Tibial artery (tissue), 4 donors: ENCODE data around the gene DTNA.

Experiments
- DNase-seq, 2 donors: peaks; one replicate each; pipeline ENCODE4 v3.0.0-alpha.2; 2019
- H3K27ac ChIP-seq, 2 donors: fragments of 200-600 bp; sonication (generic) in 1 of 2; 1 replicate in 1 of 2; 2 replicates in 1 of 2; pipeline ENCODE4 v1.5.1; 2018 to 2019; ENCODE audit warnings: mild to moderate bottlenecking in 1 of 2
- H3K27me3 ChIP-seq, 2 donors: fragments of 200-600 bp; sonication (generic) in 1 of 2; one replicate each; pipeline versions ENCODE4 v1.5.1 to v1.6.0; 2016 to 2019
- H3K36me3 ChIP-seq, 3 donors: fragments of 200-600 bp; sonication (generic) in 2 of 3; one replicate each; pipeline ENCODE4 v1.5.1; 2016 to 2019; ENCODE audit warnings: mild to moderate bottlenecking in 2 of 3
- H3K4me1 ChIP-seq, 4 donors: fragments of 200-600 bp; sonication (generic) in 2 of 4; 1 replicate in 3 of 4; 2 replicates in 1 of 4; pipeline ENCODE4 v1.5.1; 2016 to 2019
- H3K4me3 ChIP-seq, 2 donors: fragments of 200-600 bp; sonication (generic) in 1 of 2; 1 replicate in 1 of 2; 2 replicates in 1 of 2; pipeline ENCODE4 v1.5.1; 2018 to 2019; ENCODE audit warnings: mild to moderate bottlenecking in 2 of 2
- H3K9me3 ChIP-seq, 3 donors: fragments of 200-600 bp; sonication (generic) in 1 of 3; one replicate each; pipeline ENCODE4 v1.5.1; 2016 to 2019
- intact Hi-C: fragments of 100-400 bp; cut with DNase I; formaldehyde crosslinking; loops from one replicate; pipeline ENCODE4 v1.15.0; 2023; ENCODE audit warnings: low total_unique reads
- TF ChIP-seq, protein P1 (sequence below), 2 experiments: fragments of 200-600 bp in 1 of 2; fragments of 450-650 bp in 1 of 2; IDR thresholded peaks; one replicate each; pipeline ENCODE4 v1.5.1; 2017 to 2019; ENCODE audit warnings: antibody characterized with exemption in 2 of 2, mild to moderate bottlenecking in 1 of 2, moderate library complexity in 1 of 2

The DTNA gene

DNA sequence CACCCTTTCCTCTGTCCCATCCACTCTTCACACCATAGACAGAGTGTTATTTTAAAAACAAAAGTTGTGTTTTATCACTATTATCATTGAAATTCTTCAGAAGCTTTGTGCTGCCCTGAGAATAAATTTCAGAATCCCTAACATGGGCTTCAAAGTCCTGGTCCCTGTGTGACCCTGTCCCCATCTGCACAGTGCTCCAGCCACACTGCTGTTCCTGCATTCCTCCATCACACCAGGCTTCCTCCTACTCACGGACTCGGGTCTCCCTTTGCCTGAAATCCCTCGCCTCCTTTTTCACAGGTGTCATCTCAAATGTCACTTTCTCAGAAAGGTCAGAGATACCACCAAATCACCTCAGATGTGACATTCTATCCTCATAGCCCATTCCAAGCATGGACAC lies 8.2 kb upstream of the DTNA start:
- H3K4me3 ChIP-seq = no peak overlapping the region
- intact Hi-C loops = no loop called here
- H3K9me3 ChIP-seq = no peaks in the 10 kb centered on the region
- no peaks in the 10 kb centered on the region for H3K27me3 ChIP-seq
- peaks cover 0 to 7% (median 0%) of the 10 kb centered on the region in 3 donors for H3K36me3 ChIP-seq
- H3K27ac ChIP-seq = no peak overlapping the region
- no peak for DNase-seq
- TF ChIP-seq, protein P1, sequence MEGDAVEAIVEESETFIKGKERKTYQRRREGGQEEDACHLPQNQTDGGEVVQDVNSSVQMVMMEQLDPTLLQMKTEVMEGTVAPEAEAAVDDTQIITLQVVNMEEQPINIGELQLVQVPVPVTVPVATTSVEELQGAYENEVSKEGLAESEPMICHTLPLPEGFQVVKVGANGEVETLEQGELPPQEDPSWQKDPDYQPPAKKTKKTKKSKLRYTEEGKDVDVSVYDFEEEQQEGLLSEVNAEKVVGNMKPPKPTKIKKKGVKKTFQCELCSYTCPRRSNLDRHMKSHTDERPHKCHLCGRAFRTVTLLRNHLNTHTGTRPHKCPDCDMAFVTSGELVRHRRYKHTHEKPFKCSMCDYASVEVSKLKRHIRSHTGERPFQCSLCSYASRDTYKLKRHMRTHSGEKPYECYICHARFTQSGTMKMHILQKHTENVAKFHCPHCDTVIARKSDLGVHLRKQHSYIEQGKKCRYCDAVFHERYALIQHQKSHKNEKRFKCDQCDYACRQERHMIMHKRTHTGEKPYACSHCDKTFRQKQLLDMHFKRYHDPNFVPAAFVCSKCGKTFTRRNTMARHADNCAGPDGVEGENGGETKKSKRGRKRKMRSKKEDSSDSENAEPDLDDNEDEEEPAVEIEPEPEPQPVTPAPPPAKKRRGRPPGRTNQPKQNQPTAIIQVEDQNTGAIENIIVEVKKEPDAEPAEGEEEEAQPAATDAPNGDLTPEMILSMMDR (IDR thresholded peaks at IDR 0.05) = no peak
- peaks cover 0 to 13% (median 2%) of the 10 kb centered on the region in 4 donors for H3K4me1 ChIP-seq

DNA sequence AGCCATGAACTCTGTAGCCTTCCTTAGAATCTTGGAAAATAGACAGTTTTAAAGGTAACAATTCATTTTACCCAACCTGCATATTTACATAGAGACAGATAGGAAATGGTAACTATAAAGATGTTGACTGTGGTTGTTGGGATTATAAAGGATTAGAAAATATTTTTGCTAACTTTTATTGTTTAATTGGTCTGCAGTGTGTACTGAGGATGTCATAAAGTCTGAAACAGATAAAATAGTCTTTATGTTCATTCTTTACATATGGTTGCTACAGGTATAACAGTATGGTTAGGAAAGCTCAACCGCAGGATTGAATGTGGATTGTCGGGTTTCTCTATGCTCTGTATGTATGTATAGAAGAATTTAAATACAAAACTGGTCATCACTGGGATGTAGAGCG lies 7.3 kb upstream of the DTNA start:
- TF ChIP-seq, protein P1 (IDR thresholded peaks at IDR 0.05) = no peak
- H3K36me3 ChIP-seq = peaks cover 0 to 4% (median 0%) of the 10 kb centered on the region in 3 donors
- H3K9me3 ChIP-seq = no peaks in the 10 kb centered on the region
- intact Hi-C loops = no loop called here
- H3K27ac ChIP-seq = no peak overlapping the region
- H3K4me1 ChIP-seq = peaks cover 0 to 20% (median 8%) of the 10 kb centered on the region in 4 donors
- DNase-seq = no peak
- H3K27me3 ChIP-seq = no peaks in the 10 kb centered on the region
- no peak overlapping the region for H3K4me3 ChIP-seq

DNA sequence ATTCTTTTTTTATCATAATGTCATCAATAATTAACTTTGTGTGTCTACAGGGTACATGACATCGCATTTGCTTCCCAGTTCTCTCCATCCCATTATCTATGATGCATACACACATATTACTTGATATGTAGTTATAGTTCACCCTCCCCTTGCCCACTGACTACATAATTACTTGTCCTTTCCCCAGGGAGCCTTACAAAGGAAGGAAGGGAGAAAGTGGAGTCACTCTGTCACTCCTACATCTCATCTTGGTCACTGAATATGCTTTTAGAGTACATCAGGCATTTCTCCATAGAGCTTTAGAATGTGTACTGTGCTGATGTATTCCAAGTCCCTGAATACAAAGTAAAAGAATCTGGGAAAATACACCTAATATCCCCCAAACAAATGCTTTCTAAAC lies 6.0 kb upstream of the DTNA start:
- Histone ChIP-seq H3K27me3 (no peaks in the 10 kb centered on the region), H3K4me1 (peaks cover 0 to 33% (median 20%) of the 10 kb centered on the region in 4 donors), H3K36me3 (no peaks in the 10 kb centered on the region), H3K27ac (no peak overlapping the region), H3K4me3 (no peak overlapping the region), H3K9me3 (no peaks in the 10 kb centered on the region)
- intact Hi-C loops = no loop called here
- TF ChIP-seq, protein P1 (IDR thresholded peaks at IDR 0.05) = no peak
- DNase-seq = no peak

DNA sequence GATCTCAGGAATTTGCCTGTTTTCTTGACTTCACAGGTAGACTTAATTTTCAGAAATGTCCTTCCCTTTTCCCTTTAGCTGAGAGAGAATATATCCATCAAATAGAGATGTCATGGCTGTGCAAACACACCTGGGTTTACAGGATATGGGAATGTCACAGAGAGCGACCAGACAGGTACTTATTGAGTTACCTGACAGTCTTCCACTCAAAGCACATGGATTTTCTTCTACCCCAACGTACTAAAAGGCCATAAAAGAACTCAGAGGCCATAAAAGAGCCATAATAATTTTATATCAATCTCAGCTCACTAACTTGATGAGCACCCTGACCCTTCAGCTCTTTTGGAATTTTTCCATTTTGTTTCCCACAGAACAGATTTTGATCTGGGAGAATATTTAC lies 5.3 kb upstream of the DTNA start:
- no peaks in the 10 kb centered on the region for H3K27me3 ChIP-seq
- H3K27ac ChIP-seq = no peak overlapping the region
- no peak for DNase-seq
- intact Hi-C loops = no loop called here
- peaks cover 0 to 41% (median 27%) of the 10 kb centered on the region in 4 donors for H3K4me1 ChIP-seq
- TF ChIP-seq, protein P1 (IDR thresholded peaks at IDR 0.05) = no peak
- no peak overlapping the region for H3K4me3 ChIP-seq
- H3K36me3 ChIP-seq = no peaks in the 10 kb centered on the region
- no peaks in the 10 kb centered on the region for H3K9me3 ChIP-seq

DNA sequence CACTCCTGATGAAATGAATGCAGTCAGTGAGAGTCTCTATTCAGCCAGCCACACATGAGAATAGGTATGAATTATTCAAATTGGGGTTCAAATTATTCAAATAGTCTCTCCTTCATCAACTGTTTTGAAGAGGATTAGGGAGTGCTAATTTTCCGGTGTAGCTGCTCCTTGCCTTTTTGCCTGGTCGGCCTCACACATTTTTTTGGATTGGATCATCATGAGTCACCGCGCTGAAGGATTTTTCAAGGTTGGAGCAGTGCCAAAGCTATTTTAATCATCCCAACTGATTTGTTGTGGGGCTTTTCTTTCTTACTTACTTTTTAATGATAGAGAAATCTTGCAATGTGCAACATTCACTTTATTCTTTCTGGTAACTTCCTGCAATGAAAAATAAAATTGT lies 2.4 kb upstream of the DTNA start:
- DNase-seq = peak; percentile 56 to 76

More for the DNA sequence above, 2.4 kb upstream of the DTNA start:
- intact Hi-C loops = no loop called here
- Histone ChIP-seq H3K27ac (peak overlapping the region; percentile 59 to 66), H3K4me1 (peaks cover 0 to 53% (median 40%) of the 10 kb centered on the region in 4 donors), H3K36me3 (no peaks in the 10 kb centered on the region), H3K27me3 (no peaks in the 10 kb centered on the region), H3K9me3 (no peaks in the 10 kb centered on the region), H3K4me3 (peak overlapping the region in 1 of 2 donors; percentile 18)
- TF ChIP-seq, protein P1 (IDR thresholded peaks at IDR 0.05) = no peak
